C4-2B (cell line): ENCODE results near the gene ROR2.

Experiments
- ZFX ChIP-seq: fragments of 450-650 bp; IDR thresholded peaks from 2 replicates; pipeline ENCODE4 v1.6.1; 2017
- TF ChIP-seq, protein P1 (sequence below): fragments of 450-650 bp; conservative IDR thresholded peaks from 2 replicates; pipeline ENCODE4 v1.5.1; 2017; ENCODE audit warnings: mild to moderate bottlenecking

GRCh38 chr9:91558395-91558794, 391.6 kb downstream of the ROR2 start:
- TF ChIP-seq, protein P1, sequence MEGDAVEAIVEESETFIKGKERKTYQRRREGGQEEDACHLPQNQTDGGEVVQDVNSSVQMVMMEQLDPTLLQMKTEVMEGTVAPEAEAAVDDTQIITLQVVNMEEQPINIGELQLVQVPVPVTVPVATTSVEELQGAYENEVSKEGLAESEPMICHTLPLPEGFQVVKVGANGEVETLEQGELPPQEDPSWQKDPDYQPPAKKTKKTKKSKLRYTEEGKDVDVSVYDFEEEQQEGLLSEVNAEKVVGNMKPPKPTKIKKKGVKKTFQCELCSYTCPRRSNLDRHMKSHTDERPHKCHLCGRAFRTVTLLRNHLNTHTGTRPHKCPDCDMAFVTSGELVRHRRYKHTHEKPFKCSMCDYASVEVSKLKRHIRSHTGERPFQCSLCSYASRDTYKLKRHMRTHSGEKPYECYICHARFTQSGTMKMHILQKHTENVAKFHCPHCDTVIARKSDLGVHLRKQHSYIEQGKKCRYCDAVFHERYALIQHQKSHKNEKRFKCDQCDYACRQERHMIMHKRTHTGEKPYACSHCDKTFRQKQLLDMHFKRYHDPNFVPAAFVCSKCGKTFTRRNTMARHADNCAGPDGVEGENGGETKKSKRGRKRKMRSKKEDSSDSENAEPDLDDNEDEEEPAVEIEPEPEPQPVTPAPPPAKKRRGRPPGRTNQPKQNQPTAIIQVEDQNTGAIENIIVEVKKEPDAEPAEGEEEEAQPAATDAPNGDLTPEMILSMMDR, result no peak
- no peak for TF ChIP-seq ZFX
